ENCODE measurements around the gene RAB13.

Gene RAB13

GRCh38 chr1:153954826-153955225, 31.3 kb downstream of the RAB13 start:
- no peak for DNase-seq

GRCh38 chr1:153953859-153954365, 32.2 kb downstream of the RAB13 start:
- DNase-seq: no peak

DNA sequence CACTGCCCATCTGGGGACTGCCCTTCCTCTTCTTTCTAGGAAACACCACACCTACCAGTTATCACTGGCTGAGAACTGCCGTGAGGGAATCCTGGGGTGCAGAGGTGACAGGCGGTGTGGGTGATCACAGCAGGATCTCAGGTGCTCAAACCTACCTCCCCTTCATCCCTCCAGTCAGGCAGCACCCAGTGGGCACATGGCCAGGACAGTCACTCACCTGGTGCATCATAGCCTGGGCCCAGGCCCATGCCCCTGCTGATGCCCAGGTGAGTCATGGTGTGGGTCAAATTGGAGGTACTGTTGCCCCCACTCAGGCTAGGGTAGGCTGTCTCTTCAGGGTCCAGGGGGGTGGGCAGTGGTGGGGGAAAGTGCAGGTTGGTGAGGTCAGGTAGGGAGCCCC, 34.3 kb downstream of the RAB13 start:
- DNase-seq: no peak

DNA sequence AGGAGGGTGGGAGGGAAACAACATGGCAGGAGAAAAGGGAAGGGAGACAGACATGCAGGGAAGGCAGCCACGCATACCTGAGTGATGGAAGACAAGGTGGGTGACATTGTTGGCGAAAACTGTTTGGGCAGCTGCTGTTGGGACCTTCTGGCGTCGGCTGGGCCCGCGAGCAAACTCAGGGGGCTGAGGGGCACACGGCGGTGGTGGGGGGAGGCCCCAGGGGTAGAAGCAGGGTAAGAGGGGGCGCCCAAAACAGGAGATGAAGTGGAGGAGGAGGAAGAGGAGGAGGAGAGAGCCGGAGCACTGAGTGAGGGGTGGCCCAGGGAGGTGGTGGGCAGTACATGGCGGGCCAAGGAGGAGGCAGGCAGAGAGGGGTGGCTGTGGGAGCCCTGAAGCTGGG, 35.0 kb downstream of the RAB13 start:
- no peak for DNase-seq

DNA sequence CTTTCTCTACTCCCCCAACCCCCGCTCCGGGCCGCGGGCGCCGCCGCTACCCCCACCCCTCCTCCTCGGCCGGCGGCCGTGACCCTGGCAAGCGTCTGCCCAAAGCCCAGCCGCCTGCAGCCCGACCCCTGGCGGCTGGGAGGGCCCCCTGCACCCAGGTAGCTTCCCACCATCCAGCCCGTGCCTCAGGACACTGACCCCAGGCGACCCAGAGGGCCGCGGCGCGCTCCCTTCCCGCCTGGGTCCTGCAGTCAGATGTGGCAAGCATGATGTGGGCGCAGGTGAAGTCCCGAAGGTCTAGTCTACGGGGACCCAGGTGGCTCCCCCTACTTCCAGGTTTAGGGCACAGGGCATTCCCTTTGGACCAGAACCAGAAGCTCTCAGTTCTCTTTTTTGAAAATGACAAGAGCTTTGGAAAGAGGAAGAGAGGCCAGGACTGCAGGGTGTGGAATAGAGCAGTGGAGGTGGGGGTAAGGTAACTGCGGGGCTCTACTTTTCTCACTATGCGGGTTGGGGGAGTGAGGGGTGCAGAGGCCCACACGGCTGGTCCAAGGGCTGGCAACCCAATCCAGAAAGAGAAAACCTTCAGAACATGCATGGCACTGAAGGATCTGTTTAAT, 39.4 kb downstream of the RAB13 start, which contains the start of gene DENND4B:
Gene DENND4B, minus strand, starts transcription at position 97 of the 620 bp plus-strand sequence. CDS start 2,344 bp downstream, outside the sequence.
- DNase-seq: peak; percentile 71 to 85

- DNase-seq: peak; percentile 92 to 97
Measured at GRCh38 chr1:153945795-153946621, 40.1 kb downstream of the RAB13 start.

GRCh38 chr1:153945131-153945794, 40.9 kb downstream of the RAB13 start:
- peak; percentile 92 to 93 for DNase-seq

DNA sequence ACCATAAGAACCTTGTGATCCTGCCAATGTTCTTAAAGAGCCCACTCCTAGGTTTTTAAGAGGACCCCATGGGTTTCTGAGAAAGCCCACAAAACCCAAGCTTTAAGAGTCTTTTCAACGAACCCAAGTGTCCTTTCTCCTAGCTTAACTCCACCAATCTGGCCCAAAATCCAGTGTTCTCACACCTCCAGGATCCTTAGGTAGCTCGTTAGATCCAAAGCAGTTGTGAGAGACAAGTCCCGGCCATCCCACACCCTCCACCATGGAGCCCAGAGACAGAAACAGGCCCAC, 41.4 kb downstream of the RAB13 start:
- no peak for DNase-seq

DNA sequence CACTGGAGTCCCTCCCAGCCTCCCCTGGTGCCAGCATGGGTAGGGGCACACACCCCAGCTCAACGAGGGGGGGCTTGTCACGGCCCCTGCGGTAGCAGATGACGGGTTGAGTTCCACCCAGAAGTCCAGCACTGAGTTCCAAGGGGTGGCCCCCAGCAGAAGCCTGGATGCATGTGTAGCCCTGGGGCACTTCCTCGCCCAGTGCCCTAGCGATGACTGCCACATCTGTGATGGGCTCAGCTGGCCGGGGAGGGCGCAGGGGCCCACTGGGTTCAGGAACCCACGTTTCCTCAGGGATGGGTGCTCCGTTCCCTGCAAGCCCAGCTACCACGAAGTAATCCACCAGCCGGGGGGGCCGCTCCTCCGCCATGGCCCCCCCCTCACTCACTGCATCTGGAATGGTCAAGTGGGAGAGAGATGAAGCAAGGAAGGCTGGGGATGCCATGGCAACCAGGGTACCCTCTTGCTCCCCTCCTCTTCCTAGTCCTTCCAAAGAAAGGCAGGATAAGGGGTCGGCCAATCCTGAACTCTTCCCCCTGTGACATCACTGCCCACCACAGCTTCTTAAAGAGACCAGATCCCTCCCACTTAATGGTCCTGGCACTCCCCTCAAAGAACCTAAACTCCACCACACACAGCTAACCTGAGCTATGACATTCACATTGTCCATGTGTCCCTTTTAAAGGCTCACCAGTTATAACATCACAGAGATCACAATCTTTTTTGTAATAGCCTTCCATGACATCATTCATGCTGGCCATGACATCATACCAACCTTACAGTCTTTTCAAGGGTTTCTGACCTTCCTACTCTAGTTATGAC, 41.9 kb downstream of the RAB13 start:
- DNase-seq: peak; percentile 66 to 74

DNA sequence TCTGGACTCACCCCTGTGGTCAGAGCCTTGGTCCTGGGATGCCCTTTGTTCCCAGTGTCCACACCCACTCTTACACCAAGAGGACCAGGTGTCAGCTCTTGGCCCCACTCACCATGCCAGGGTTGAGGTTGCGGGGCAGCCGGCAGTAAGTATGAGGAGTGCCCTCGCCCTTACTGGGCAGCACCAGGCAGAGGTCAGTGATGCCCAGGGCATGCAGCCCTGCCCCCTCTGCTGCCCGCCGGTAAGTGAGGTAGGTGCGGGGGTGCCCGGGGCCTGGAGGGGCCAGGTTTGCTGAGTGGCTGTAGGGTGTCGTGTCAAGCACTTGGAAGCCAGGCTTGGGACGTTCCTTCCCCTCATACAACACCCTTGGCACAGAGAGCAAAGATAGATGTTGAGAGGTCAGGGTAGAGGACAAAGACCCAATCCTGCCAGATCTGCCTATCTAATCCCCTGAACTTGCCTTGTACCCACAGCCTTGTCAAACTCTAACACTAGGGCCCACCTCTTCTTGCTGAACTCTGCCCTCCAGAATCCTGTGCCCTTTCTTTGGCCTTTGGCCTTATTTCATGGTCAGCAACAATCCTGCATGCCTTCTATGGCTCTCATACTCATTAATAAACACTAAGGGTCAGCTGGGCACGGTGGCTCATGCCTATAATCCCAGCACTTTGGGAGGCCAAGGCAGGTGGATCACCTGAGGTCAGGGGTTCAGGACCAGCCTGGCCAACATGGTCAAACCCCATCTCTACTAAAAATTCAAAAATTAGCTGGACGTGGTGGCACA, 43.2 kb downstream of the RAB13 start:
- no peak for DNase-seq

DNA sequence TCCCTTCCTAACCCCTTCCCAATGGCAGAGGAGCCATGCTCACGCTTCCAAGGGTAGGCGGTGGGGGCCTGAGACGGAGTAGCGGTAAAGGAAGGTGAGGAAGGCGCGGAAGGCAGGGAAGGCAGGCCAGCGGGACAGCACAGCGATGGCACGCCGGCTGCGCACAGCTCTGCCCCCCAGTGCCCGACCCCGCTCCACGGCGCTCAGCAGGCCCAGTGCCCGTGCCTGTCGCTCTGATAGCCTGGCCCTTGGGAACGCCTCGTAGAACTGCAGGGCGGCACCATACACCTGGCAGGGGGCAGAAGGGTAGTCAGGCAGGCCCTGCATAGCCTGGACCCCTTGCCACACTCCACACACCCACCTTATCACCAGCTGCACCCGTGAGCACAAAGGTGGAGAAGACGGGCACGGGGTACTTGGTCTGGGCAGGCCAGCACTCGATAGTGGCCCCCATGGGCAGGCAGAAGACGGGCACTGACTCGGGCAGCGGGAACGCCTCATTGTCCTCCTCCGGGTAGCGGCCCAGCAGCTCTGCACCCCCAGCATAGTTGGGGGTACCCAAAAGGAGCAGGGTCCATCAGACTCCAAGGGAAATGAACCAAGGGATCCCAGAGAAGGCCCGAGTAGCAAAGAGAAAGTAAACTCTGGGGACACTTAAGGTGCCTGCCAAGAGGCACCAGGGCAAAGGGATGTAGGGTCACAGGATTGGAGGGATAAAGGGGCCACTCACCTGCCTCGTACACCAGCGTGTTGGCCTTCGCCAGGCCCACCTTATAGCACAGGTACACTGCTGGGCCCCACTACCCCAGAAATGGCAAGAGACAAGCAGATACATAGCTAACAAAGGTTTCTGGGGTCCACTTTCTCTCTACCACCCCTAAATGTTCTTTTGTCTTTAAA, 44.1 kb downstream of the RAB13 start:
- no peak for DNase-seq

DNA sequence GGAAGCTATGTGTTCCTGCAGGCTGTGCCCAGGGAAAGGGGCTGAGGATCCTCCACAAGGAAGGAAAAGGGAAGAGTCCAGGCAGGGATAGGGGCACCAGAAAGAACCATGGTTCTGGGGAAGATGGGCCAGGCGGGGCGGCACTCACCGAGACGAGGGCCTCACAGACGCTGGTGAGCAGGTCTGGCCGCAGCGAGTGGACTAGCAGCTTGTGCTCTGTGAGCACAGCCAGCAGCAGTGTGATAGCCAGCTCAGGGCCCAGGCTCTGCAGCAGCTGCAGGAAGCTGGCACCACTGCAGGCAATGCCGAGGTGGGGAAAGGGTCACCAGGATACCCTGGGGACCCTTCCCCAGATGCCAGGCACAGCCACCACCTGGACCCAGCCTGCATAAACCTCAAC, 45.4 kb downstream of the RAB13 start:
- no peak for DNase-seq

DNA sequence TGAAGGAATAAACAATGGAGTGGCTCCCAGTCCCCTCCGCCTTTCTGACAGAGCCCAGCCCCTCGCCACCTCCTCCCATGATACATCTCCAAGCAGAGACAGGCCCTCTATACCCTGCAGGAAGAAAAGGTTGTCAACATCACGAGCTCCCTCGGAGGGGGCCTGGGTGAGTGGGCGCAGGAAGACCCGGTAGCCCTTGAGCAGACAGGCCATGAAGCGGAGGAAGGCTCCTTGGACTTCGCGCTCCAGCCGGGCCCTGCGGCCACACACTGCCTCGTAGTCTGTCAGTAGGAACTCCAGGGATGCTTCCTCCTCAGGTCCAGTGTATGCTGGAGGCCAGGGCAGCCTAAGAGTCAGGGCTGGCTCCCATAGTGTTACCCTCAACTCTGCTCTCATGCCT, 46.7 kb downstream of the RAB13 start:
- no peak for DNase-seq

DNA sequence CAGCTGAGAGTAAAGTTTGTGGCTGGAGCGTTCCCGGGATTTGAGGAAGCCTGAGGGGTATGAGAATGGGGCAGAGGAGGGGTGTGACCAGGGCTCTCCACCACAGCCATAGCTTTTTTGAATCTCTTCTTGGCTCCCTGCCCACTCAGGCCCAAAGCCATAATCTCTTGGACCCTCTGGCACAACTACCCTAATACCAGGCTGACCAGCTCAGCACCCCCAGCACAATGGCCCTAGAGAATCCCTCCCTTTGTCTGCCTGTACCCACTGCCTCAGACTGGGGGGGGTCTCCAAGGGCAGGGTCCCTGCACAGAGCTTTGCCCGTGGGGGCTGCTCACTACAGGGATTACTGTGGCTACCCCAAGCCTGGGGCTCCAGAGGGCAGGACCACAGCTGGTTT, 47.1 kb downstream of the RAB13 start:
- no peak for DNase-seq

GRCh38 chr1:153937331-153937730, 48.8 kb downstream of the RAB13 start:
- DNase-seq: no peak

- no peak for DNase-seq
Measured at GRCh38 chr1:153936011-153936802, 49.9 kb downstream of the RAB13 start.

- DNase-seq: no peak
Measured at GRCh38 chr1:153934746-153935145, 51.4 kb downstream of the RAB13 start.

GRCh38 chr1:153933955-153934354, 52.2 kb downstream of the RAB13 start:
- DNase-seq: no peak

DNA sequence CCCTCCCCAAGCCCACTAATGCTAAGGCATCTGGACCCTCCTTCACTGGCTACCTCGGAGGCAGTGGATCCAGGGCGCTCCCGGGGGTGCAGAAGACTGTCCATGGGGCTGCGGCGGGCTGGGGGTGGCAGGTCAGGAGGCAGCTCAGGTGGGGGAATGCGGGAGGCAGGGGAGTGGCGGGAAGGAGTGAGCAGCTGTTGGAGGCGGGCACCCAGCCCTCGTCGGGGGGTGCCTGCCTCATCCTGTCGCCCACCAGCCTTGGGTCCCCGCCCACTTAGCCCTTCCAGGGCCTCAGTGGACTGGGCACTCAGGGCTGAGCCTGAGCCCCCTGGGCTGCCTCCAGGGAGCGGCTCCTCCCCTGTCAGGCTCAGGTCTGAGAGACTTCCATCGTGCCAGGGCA, 52.7 kb downstream of the RAB13 start:
- DNase-seq: no peak
